Stimulated activated CD4-positive, alpha-beta T cell treated with anti-CD3 and anti-CD28 coated beads, Interleukin-2, amount 100 ng/mL, for 48 hours (primary cell): ENCODE results near the gene TMEM30B.
A peak's percentile ranks its signal among the peaks of the same experiment; 100 is the strongest.

Experiments used
- DNase-seq, 2 donors: peaks; one replicate each; pipeline ENCODE4 v3.0.0-alpha.2; 2020

TMEM30B gene

GRCh38 chr14:61297581-61297980 lies 16.4 kb upstream of the TMEM30B start:
- no peak for DNase-seq

GRCh38 chr14:61296719-61297502 lies 15.8 kb upstream of the TMEM30B start:
- DNase-seq, result no peak

- DNase-seq, result no peak
These were observed 15.0 kb upstream of the TMEM30B start for GRCh38 chr14:61296151-61296550.

- no peak for DNase-seq
These were observed 9.6 kb upstream of the TMEM30B start for GRCh38 chr14:61290701-61291100.

GRCh38 chr14:61288720-61289119 lies 7.6 kb upstream of the TMEM30B start:
- DNase-seq, result no peak

- DNase-seq, result no peak
These were observed 7.1 kb upstream of the TMEM30B start for GRCh38 chr14:61288228-61288627.

- DNase-seq, result no peak
These were observed 6.1 kb upstream of the TMEM30B start for GRCh38 chr14:61287196-61287595.

- DNase-seq, result no peak
These were observed 4.2 kb upstream of the TMEM30B start for GRCh38 chr14:61285364-61285763.

GRCh38 chr14:61284001-61284400 lies 2.9 kb upstream of the TMEM30B start:
- no peak for DNase-seq

- no peak for DNase-seq
These were observed 1.6 kb upstream of the TMEM30B start for GRCh38 chr14:61282746-61283145.

- no peak for DNase-seq
These were observed 774 bp upstream of the TMEM30B start for GRCh38 chr14:61281948-61282275.

GRCh38 chr14:61280526-61281185 lies 482 bp downstream of the TMEM30B start:
- peak; percentile 74 for DNase-seq

- DNase-seq, result peak; percentile 32
These were observed 1.0 kb downstream of the TMEM30B start for GRCh38 chr14:61280092-61280525.

- no peak for DNase-seq
These were observed 2.1 kb downstream of the TMEM30B start for GRCh38 chr14:61279082-61279481.

- DNase-seq, result no peak
These were observed 3.4 kb downstream of the TMEM30B start for GRCh38 chr14:61277784-61278183.

- no peak for DNase-seq
These were observed 3.9 kb downstream of the TMEM30B start for GRCh38 chr14:61277232-61277631.

- DNase-seq, result no peak
These were observed 9.6 kb downstream of the TMEM30B start for GRCh38 chr14:61271552-61271951.

- DNase-seq, result no peak
These were observed 10.4 kb downstream of the TMEM30B start for GRCh38 chr14:61270714-61271113.

GRCh38 chr14:61269321-61270083 lies 11.6 kb downstream of the TMEM30B start:
- DNase-seq, result peak; percentile 62 to 68

- no peak for DNase-seq
These were observed 12.3 kb downstream of the TMEM30B start for GRCh38 chr14:61268812-61269211.

GRCh38 chr14:61266891-61267740 lies 14.0 kb downstream of the TMEM30B start:
- DNase-seq, result no peak

- no peak for DNase-seq
These were observed 14.7 kb downstream of the TMEM30B start for GRCh38 chr14:61266436-61266835.

GRCh38 chr14:61264651-61265050 lies 16.5 kb downstream of the TMEM30B start:
- no peak for DNase-seq
